Right lobe of liver (tissue), 4 donors: ENCODE results near the gene YIF1B.

ENCODE experiments used
- CTCF ChIP-seq, 4 donors: fragments of 200-600 bp in 3 of 4; fragments of 450-650 bp in 1 of 4; IDR thresholded peaks; one replicate each; pipeline versions ENCODE4 v1.5.1 to v1.8.0; 2016 to 2022; ENCODE audit warnings: antibody characterized with exemption in 4 of 4, mild to moderate bottlenecking in 2 of 4
- POLR2A ChIP-seq: fragments of 450-650 bp; IDR thresholded peaks from one replicate; pipeline ENCODE4 v1.6.1; 2017; ENCODE audit warnings: antibody characterized with exemption, mild to moderate bottlenecking
- donor health status: DM: no; HTN: no; CAD: no.
- donor health status: DM: no; HTN: no; CAD: no.
- donor health status: DM: no; HTN: yes; CAD: no.

- TF ChIP-seq POLR2A, result no peak
- TF ChIP-seq CTCF (IDR thresholded peaks at IDR 0.05), result no peak
Observed at GRCh38 chr19:38310279-38310670, 5.5 kb downstream of the YIF1B start.
